HCT116 (cell line): ENCODE results near the gene SLC27A5. TPM values are rescaled to one million over a fixed set of nuclear protein-coding genes. Genes with fewer than 3 reads are reported as not detected.

ENCODE experiments used
- ATAC-seq: fragments of 200-7000 bp; cut with Tn5 transposase; 2 replicates; pipeline ENCODE4 v1.9.1; 2020; ENCODE audit warnings: mild to moderate bottlenecking, moderate library complexity
- BruUV-seq: library from RNA; stranded (reverse); fragments of 400-500 nt; replicated peaks from 2 replicates; lab custom pipeline; 2021; lab: Mats Ljungman, UMichigan
- CTCF ChIA-PET: fragments of 300-600 bp; sonication (Branson Sonifier 250); formaldehyde crosslinking; loops from one replicate; lab custom pipeline; 2021; ENCODE audit warnings: antibody characterized with exemption; lab: Charles Lee
- POLR2A ChIA-PET: fragments of 300-600, 350-600 bp; sonication (Branson Sonifier 250); formaldehyde crosslinking; loops from one replicate; lab custom pipeline; 2021; ENCODE audit warnings: antibody characterized with exemption; lab: Charles Lee
- RAD21 ChIA-PET, 2 experiments: fragments of 300-600 bp; sonication (Branson Sonifier 250); formaldehyde crosslinking; loops; one replicate each; lab custom pipeline; 2023; ENCODE audit warnings: low total read pairs in 2 of 2; ENCODE audit not compliant: uncharacterized antibody in 2 of 2, unreplicated experiment in 2 of 2, low non-redundant PET in 1 of 2; lab: Charles Lee
- DNase-seq: peaks from one replicate; pipeline ENCODE4 v3.0.0-alpha.2; 2010; ENCODE audit warnings: low read depth, low spot score
- H2AFZ ChIP-seq: fragments of 200-600 bp; shearing (Covaris generic), sonication (generic); 2 replicates; pipeline ENCODE4 v1.6.1; 2017; ENCODE audit warnings: low read depth, mixed run types, mixed read lengths, antibody characterized with exemption, low read length; ENCODE audit not compliant: poor library complexity, severe bottlenecking
- H3K27ac ChIP-seq: 2 replicates; pipeline ENCODE4 v1.5.1; 2012; ENCODE audit warnings: low read depth, low read length
- H3K27me3 ChIP-seq: fragments of 200-600 bp; sonication (generic); 2 replicates; pipeline ENCODE4 v1.6.1; 2016; ENCODE audit warnings: mixed run types, low read length, mixed read lengths; ENCODE audit not compliant: insufficient read depth
- H3K36me3 ChIP-seq, 2 experiments: fragments of 200-500 bp in 1 of 2; fragments of 200-600 bp in 1 of 2; sonication (Bioruptor generic) in 1 of 2; sonication (generic) in 1 of 2; 2 replicates each; pipeline versions ENCODE4 v1.5.1 to v1.6.1; 2014 to 2016; ENCODE audit warnings: low read length in 2 of 2, inconsistent platforms in 1 of 2, mixed read lengths in 1 of 2, mixed run types in 1 of 2; ENCODE audit not compliant: insufficient read depth in 2 of 2, control insufficient read depth in 1 of 2
- H3K4me1 ChIP-seq, 2 experiments: fragments of 200-600 bp in 1 of 2; sonication (generic) in 1 of 2; 2 replicates each; pipeline versions ENCODE4 v1.5.1 to v1.6.1; 2012 to 2017; ENCODE audit warnings: low read length in 2 of 2, inconsistent platforms in 1 of 2, mild to moderate bottlenecking in 1 of 2, mixed read lengths in 1 of 2, mixed run types in 1 of 2, moderate library complexity in 1 of 2; ENCODE audit not compliant: insufficient read depth in 2 of 2, control insufficient read depth in 1 of 2
- H3K4me2 ChIP-seq: fragments of 200-600 bp; sonication (generic); 2 replicates; pipeline ENCODE4 v1.6.1; 2017; ENCODE audit warnings: mixed run types, low read length, mixed read lengths
- H3K4me3 ChIP-seq, 2 experiments: fragments of 200-600 bp in 1 of 2; sonication (generic) in 1 of 2; replicated peaks in 1 of 2; 2 replicates each; pipeline ENCODE4 v1.5.1; 2011 to 2016; ENCODE audit warnings: low read length in 2 of 2, control low read depth in 1 of 2, low read depth in 1 of 2, mild to moderate bottlenecking in 1 of 2, mixed read lengths in 1 of 2, mixed run types in 1 of 2
- H3K79me2 ChIP-seq: fragments of 200-600 bp; sonication (generic); 2 replicates; pipeline ENCODE4 v1.6.1; 2017; ENCODE audit warnings: mild to moderate bottlenecking, mixed run types, low read length, moderate library complexity, mixed read lengths; ENCODE audit not compliant: insufficient read depth
- H3K9ac ChIP-seq: fragments of 200-600 bp; sonication (generic); 2 replicates; pipeline ENCODE4 v1.6.1; 2016; ENCODE audit warnings: low read length, mixed read lengths
- H3K9me2 ChIP-seq: fragments of 200-600 bp; sonication (generic), shearing (Covaris generic); 2 replicates; pipeline ENCODE4 v1.6.1; 2017; ENCODE audit warnings: mixed run types, mild to moderate bottlenecking, moderate library complexity; ENCODE audit not compliant: insufficient read depth
- H3K9me3 ChIP-seq, 2 experiments: fragments of 200-500 bp in 1 of 2; fragments of 200-600 bp in 1 of 2; sonication (Bioruptor generic) in 1 of 2; sonication (generic) in 1 of 2; 2 replicates each; pipeline ENCODE4 v1.6.1; 2014 to 2017; ENCODE audit warnings: low read length in 2 of 2, mixed read lengths in 2 of 2, inconsistent platforms in 1 of 2, low read depth in 1 of 2, mild to moderate bottlenecking in 1 of 2, mixed run types in 1 of 2, moderate library complexity in 1 of 2; ENCODE audit not compliant: control insufficient read depth in 1 of 2, insufficient read depth in 1 of 2
- H4K20me1 ChIP-seq: fragments of 200-600 bp; sonication (generic), shearing (Covaris generic); 2 replicates; pipeline ENCODE4 v1.6.1; 2017; ENCODE audit warnings: mixed run types, mild to moderate bottlenecking, moderate library complexity; ENCODE audit not compliant: insufficient read depth
- ELF1 ChIP-seq: IDR thresholded peaks from 2 replicates; pipeline ENCODE4 v1.6.1; 2012; ENCODE audit warnings: low read depth, borderline replicate concordance
- EZH2 ChIP-seq: fragments of 200-600 bp; sonication (generic); IDR thresholded peaks from 2 replicates; pipeline ENCODE4 v1.6.1; 2017; ENCODE audit warnings: antibody characterized with exemption, mixed run types
- FOSL1 ChIP-seq: IDR thresholded peaks from 2 replicates; pipeline ENCODE4 v1.6.1; 2012; ENCODE audit warnings: low read depth
- POLR2AphosphoS5 ChIP-seq: IDR thresholded peaks from 2 replicates; pipeline ENCODE4 v1.6.1; 2011; ENCODE audit warnings: mild to moderate bottlenecking, low read depth, low read length, moderate library complexity
- SIN3A ChIP-seq: IDR thresholded peaks from 2 replicates; pipeline ENCODE4 v1.6.1; 2012; ENCODE audit warnings: low read depth
- SRF ChIP-seq: IDR thresholded peaks from 2 replicates; pipeline ENCODE4 v1.6.1; 2012; ENCODE audit warnings: low read depth
- ZFX ChIP-seq: fragments of 450-650 bp; IDR thresholded peaks from 2 replicates; pipeline ENCODE4 v1.6.1; 2017
- intact Hi-C: fragments of 100-400 bp; cut with micrococcal nuclease; formaldehyde crosslinking; loops from 2 replicates; pipeline ENCODE4 v1.10.0; 2022
- total RNA-seq: library from RNA; stranded (reverse); gene quantifications from one replicate; pipeline ENCODE4 v1.2.1, GENCODE V29; 2021; ENCODE audit not compliant: unreplicated experiment
- TF ChIP-seq, protein P1 (sequence below): IDR thresholded peaks from 2 replicates; pipeline ENCODE4 v1.6.1; 2012; ENCODE audit warnings: low read depth
- TF ChIP-seq, protein P2 (sequence below): IDR thresholded peaks from 2 replicates; pipeline ENCODE4 v1.6.1; 2012
- TF ChIP-seq, protein P3 (sequence below): IDR thresholded peaks from 2 replicates; pipeline ENCODE4 v1.6.1; 2011; ENCODE audit warnings: mild to moderate bottlenecking, low read length, moderate library complexity; ENCODE audit not compliant: insufficient replicate concordance; ENCODE audit errors: extremely low read depth

Gene SLC27A5
- total RNA-seq, 1 experiment from 2014 or later, result 27.1 TPM

DNA sequence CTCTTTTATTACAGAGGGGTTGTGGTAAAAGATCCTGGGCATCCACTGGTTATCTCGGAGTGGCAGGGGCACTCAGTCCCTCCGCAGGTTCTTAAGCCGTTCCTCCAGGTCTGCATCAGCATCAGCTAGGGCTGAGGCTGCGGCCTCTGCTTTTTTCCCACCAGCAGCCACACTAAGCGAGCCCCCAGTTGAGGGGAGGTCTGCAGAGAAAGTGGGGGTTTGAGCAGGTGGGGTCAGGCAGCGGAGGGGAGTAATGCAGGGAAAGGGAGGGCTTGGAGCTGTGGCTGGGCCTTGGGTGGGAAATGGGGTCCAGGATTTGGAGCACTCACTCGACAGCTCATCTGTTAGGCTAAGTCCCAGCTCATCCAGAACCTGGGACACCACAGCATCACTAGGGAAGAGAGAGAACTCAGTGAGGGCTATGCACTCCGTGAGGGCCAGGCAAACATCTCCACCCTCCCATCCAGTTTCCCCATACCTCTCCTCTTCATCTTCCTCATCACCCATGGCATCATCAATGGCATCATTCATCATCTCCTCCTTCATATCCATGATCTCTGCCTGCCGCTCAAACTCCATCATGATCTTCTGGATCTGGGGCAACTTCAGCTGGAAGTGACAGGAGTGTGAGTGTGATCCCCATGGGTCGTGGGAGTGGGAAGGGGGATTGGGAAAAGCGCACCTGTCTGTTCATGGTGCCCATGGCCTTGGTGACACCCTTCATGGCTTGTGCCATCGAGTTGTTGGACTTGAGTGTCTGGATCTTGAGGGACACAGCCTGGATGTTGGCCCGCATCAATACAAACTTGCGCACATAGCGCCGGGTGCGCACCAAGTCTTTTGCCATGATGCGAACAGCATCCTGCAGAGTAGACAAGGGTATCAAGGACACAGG, 40.0 kb upstream of the SLC27A5 start:
- Histone ChIP-seq H3K4me3 (no peak overlapping the region), H3K9ac (no peak overlapping the region), H3K27ac (no peak overlapping the region), H3K4me1 (peaks cover 15 to 29% of the 10 kb centered on the region in 2 experiments; a peak in 3 of 4 replicates), H3K9me2 (no peaks in the 10 kb centered on the region), H2AFZ (no peak overlapping the region), H3K36me3 (peaks cover 46 to 64% of the 10 kb centered on the region in 2 experiments; a peak in 3 of 4 replicates), H3K27me3 (no peaks in the 10 kb centered on the region), H3K4me2 (no peak overlapping the region), H3K9me3 (no peaks in the 10 kb centered on the region), H3K79me2 (peaks cover 74% of the 10 kb centered on the region), H4K20me1 (peaks cover 12% of the 10 kb centered on the region; the same call in 1 of the 2 replicates)
- BruUV-seq, result TSS peak; percentile 23
- DNase-seq (no peak), ATAC-seq (no peak)
- ChIA-PET CTCF (interaction anchor here (1.2 kb wide), 1 partner anchor 32 kb away, joined by 3 read pairs; the partner anchor contains the start of gene ZBTB45), RAD21 (no interaction called here), POLR2A (no interaction called here)
- TF ChIP-seq POLR2AphosphoS5, result peak; percentile 41; the same call in 1 of the 2 replicates
- no peak for TF ChIP-seq SIN3A
- intact Hi-C loops, result no loop called here

DNA sequence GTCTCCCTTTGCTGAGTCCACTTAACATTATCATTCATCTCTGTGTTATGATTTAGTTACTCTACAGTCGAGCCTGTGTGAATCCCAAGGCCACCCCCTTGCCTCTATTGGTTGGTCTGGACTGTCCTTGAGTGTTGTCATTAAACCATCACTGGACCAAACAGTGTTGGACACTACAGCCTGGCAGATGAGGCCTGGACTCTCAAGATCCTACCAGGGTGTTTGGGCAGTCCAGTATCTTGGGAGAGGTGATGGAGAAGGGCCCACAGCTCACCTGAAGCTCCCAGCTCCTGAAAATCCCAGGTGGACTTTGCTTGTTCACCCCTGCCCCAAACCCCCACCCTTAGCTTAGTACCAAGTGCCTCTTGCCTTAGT, 39.3 kb upstream of the SLC27A5 start:
- intact Hi-C loops, result no loop called here
- Histone ChIP-seq H3K4me1 (peaks cover 13 to 29% of the 10 kb centered on the region in 2 experiments; a peak in 3 of 4 replicates), H3K27ac (no peak overlapping the region), H3K9me2 (no peaks in the 10 kb centered on the region), H3K27me3 (no peaks in the 10 kb centered on the region), H3K4me3 (no peak overlapping the region), H2AFZ (no peak overlapping the region), H4K20me1 (peaks cover 19% of the 10 kb centered on the region; the same call in 1 of the 2 replicates), H3K79me2 (peaks cover 74% of the 10 kb centered on the region), H3K9me3 (no peaks in the 10 kb centered on the region), H3K9ac (no peak overlapping the region), H3K36me3 (peaks cover 48 to 64% of the 10 kb centered on the region in 2 experiments; a peak in 3 of 4 replicates), H3K4me2 (no peak overlapping the region)
- DNase-seq (no peak), ATAC-seq (no peak)
- BruUV-seq, result no TSS peak
- ChIA-PET POLR2A (no interaction called here), RAD21 (no interaction called here), CTCF (interaction anchor here (1.2 kb wide), 1 partner anchor 31 kb away, joined by 3 read pairs; the partner anchor contains the start of gene ZBTB45)
- no peak for TF ChIP-seq SRF
- no peak for TF ChIP-seq ZFX
- TF ChIP-seq, protein P1, sequence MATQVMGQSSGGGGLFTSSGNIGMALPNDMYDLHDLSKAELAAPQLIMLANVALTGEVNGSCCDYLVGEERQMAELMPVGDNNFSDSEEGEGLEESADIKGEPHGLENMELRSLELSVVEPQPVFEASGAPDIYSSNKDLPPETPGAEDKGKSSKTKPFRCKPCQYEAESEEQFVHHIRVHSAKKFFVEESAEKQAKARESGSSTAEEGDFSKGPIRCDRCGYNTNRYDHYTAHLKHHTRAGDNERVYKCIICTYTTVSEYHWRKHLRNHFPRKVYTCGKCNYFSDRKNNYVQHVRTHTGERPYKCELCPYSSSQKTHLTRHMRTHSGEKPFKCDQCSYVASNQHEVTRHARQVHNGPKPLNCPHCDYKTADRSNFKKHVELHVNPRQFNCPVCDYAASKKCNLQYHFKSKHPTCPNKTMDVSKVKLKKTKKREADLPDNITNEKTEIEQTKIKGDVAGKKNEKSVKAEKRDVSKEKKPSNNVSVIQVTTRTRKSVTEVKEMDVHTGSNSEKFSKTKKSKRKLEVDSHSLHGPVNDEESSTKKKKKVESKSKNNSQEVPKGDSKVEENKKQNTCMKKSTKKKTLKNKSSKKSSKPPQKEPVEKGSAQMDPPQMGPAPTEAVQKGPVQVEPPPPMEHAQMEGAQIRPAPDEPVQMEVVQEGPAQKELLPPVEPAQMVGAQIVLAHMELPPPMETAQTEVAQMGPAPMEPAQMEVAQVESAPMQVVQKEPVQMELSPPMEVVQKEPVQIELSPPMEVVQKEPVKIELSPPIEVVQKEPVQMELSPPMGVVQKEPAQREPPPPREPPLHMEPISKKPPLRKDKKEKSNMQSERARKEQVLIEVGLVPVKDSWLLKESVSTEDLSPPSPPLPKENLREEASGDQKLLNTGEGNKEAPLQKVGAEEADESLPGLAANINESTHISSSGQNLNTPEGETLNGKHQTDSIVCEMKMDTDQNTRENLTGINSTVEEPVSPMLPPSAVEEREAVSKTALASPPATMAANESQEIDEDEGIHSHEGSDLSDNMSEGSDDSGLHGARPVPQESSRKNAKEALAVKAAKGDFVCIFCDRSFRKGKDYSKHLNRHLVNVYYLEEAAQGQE, result no peak
- TF ChIP-seq, protein P2, sequence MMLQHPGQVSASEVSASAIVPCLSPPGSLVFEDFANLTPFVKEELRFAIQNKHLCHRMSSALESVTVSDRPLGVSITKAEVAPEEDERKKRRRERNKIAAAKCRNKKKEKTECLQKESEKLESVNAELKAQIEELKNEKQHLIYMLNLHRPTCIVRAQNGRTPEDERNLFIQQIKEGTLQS, result no peak
- no peak for TF ChIP-seq FOSL1
- TF ChIP-seq, protein P3, sequence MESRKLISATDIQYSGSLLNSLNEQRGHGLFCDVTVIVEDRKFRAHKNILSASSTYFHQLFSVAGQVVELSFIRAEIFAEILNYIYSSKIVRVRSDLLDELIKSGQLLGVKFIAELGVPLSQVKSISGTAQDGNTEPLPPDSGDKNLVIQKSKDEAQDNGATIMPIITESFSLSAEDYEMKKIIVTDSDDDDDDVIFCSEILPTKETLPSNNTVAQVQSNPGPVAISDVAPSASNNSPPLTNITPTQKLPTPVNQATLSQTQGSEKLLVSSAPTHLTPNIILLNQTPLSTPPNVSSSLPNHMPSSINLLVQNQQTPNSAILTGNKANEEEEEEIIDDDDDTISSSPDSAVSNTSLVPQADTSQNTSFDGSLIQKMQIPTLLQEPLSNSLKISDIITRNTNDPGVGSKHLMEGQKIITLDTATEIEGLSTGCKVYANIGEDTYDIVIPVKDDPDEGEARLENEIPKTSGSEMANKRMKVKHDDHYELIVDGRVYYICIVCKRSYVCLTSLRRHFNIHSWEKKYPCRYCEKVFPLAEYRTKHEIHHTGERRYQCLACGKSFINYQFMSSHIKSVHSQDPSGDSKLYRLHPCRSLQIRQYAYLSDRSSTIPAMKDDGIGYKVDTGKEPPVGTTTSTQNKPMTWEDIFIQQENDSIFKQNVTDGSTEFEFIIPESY, result no peak
- TF ChIP-seq EZH2, result no peak
- no peak for TF ChIP-seq ELF1
